HG02973 (cell line): ENCODE results near the gene SH3PXD2A.
"Not testable (repeated sequence)": the region's sequence is repeated elsewhere in the genome, so short reads cannot be mapped to it uniquely, and the experiment has no call there.

ENCODE experiments used
- ATAC-seq: cut with Tn5 transposase; IDR thresholded peaks from one replicate; pipeline ENCODE4 v1.9.1; 2021; ENCODE audit warnings: moderate library complexity; ENCODE audit not compliant: unreplicated experiment

The SH3PXD2A gene

GRCh38 chr10:103851261-103851660 is 4.1 kb downstream of the SH3PXD2A start:
- ATAC-seq: no peak

DNA sequence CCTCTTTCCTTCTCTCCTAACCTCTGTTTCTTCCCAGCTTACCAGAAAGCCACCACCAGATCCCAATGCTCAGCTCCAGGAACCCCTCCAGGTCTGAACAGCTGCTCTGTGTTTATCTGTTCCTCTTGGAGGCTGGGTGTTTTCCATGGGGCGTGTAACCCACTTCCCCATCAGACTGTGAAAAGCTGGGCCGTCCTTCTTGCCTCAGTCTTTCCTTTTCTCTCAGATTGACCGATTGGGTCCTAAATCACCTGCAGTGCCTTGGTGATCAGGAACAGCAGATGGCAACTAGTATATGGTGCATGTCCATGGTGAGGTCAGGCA is 4.8 kb downstream of the SH3PXD2A start:
- no peak for ATAC-seq

- no peak for ATAC-seq
Observed at GRCh38 chr10:103849880-103850571, 5.3 kb downstream of the SH3PXD2A start.

DNA sequence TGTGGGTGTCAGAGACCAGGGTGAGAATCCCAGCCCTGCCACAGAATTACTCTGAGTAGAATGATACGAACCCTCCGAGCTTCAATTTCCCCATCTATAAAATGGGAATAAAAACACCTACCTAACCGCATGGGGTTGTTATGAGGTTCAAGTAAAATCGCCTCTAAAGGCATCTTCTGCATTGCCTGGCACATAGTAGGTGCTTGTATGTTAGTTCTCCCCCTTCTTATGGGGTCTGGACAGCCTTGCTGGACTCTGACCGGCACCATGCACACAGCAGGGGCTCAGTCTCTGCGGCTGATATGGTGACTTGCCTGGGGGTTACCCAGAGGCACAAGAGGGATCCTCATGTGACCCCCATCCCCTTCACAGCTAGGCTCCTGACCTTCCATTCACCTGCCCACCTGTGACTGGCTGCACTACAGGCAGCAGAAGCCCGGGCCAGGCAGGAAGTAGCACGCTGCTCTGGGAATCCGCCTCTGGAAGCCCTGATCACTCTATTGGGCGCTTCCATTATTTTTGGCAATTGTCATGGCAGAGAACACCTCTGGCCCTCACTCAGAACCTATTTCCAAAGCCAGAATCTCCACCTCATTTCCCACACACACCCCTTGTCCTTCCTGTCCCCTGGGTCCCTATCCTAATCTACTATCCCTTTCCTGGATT is 6.0 kb downstream of the SH3PXD2A start:
- no peak for ATAC-seq

DNA sequence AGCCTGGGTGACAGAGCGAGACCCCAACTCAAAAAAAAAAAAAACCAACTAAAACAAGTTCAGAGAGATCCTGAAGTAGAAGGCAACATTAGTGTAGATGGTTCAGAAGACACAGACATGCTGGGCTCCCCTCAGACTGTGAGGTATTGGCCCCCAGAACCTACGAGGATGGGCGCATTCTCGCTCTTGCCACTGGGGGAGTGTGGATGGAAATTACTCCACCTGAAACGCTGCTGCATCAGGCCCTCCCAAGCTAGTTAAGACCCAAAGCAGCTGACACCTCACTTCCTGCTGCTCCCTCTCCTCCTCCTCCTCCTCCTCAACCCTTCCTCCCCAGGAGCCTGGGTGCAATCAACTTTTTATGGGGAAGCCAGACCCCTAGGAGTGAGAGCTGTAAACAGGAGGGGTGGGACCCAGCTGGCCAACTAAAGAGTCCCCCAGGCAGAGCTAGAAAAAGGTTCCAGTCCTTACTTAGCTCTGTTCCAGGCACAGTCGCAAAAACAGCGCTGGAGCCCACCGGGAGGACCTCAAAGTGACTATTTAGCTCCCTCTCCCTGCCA is 7.4 kb downstream of the SH3PXD2A start:
- ATAC-seq: no peak

DNA sequence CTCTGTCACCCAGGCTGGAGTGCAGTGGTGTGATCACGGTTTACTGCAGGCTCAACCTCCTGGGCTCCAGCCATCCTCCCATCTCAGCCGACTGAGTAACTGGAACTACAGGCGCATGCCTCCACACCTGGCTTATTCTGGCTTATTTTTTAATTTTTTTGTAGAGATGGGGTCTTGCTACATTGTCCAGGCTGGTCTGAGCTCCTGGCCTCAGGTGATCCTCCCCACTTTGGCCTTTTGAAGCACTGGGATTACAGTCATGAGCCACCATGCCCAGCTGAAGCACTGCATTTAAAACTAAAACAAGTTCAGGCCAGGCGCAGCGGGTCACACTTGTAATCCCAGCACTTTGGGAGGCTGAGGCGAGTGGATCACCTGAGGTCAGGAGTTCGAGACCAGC is 8.0 kb downstream of the SH3PXD2A start:
- ATAC-seq: no peak

- ATAC-seq: no peak
Observed at GRCh38 chr10:103845972-103846371, 9.4 kb downstream of the SH3PXD2A start.

DNA sequence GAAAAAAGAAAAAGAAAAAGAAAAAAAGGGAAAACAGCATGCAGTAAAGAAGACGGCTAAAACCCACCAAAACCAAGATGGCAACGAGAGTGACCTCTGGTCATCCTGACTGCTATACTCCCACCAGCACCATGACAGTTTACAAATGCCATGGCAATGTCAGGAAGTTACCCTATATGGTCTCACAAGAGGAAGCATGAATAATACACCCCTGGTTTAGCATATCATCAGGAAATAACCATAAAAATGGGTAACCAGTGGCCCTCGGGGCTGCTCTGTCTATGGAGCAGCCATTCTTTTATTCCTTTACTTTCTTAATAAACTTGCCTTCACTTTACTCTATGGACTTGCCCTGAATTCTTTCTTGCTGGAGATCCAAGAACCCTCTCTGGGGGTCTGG is 10.0 kb downstream of the SH3PXD2A start:
- not testable (repeated sequence) for ATAC-seq

GRCh38 chr10:103843854-103844570 is 11.4 kb downstream of the SH3PXD2A start:
- ATAC-seq: no peak

GRCh38 chr10:103843045-103843444 is 12.3 kb downstream of the SH3PXD2A start:
- no peak for ATAC-seq

GRCh38 chr10:103842605-103843004 is 12.8 kb downstream of the SH3PXD2A start:
- no peak for ATAC-seq

- ATAC-seq: no peak
Observed at GRCh38 chr10:103841519-103841918, 13.9 kb downstream of the SH3PXD2A start.

GRCh38 chr10:103840740-103841070 is 14.7 kb downstream of the SH3PXD2A start:
- ATAC-seq: no peak

- no peak for ATAC-seq
Observed at GRCh38 chr10:103839872-103840739, 15.3 kb downstream of the SH3PXD2A start.

GRCh38 chr10:103839519-103839871 is 15.9 kb downstream of the SH3PXD2A start:
- no peak for ATAC-seq

GRCh38 chr10:103838862-103839518 is 16.4 kb downstream of the SH3PXD2A start:
- no peak for ATAC-seq

DNA sequence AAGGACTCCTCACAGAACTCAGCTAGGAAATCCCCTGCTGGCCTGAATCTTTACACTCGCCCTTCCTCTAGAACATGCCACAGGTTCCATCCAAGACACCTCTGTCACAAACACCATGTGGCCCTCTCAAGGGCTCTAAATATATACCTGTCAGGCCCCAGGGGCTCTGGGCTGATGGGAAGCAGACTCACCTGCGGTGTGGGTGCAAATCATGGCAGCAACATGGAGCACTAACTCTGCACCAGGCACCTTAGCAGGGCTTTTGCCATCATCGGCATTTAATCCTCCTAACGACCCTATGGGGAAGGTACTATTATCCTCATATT is 17.3 kb downstream of the SH3PXD2A start:
- no peak for ATAC-seq

DNA sequence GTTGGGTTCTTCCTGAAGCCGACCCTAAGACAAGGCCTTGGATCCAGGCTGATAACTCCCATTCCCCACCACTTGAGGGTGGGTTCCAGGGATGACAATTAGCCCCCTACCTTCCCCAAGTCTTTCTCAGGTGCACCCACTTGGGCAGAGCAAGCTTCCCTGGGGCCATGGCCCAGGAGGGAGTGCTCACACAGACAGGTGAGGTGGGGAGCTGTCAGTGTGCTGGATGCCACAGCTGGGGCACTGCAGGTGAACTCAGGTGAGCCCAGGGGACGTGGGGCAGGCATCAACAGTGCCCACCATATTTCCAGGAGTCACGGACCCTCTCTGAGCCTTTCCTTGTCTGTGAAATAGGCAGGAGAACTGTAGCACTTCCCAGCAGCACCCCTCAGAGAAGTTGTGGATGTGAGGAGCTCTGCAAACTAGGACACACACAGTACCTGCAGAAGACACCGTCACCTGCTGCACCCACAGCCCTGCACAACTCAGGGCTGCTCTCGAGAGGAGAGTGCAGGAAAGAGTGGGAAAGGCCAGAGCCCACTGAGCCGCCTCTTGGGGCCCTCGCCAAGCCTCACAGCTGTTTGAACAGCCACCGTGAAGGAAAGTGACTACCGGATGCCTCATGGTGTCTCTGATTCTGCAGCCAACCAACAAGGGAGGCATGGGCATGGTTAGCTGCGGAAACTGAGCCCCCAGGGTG is 17.9 kb downstream of the SH3PXD2A start:
- ATAC-seq: no peak

DNA sequence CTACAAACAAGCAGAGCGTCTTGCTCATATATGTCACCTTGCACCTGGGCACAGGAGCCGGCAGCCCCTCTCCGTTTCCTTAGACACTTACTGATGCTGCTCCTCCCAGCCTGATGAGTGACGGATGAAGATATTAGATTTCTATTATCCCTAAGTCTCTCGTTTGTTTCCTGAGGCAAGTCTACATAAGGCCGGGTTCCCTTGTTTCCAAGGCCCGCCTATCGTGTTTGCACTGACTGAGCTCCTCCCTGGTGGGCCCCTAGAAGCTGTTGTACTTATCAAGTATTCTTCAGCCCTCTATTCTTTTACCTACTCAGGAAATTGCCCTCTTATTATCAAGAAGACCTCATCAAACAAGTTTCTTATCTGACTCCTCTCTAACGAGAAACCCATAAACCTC is 18.5 kb downstream of the SH3PXD2A start:
- ATAC-seq: no peak

GRCh38 chr10:103836273-103836672 is 19.1 kb downstream of the SH3PXD2A start:
- no peak for ATAC-seq
